NB4 (cell line): Measurements from ENCODE around the gene MX1.

Experiments used
- DNase-seq: peaks from one replicate; pipeline ENCODE4 v3.0.0; 2010; ENCODE audit warnings: low read depth
- H3K4me3 ChIP-seq: one replicate; pipeline ENCODE4 v1.5.1; 2011; ENCODE audit warnings: mild to moderate bottlenecking, low read depth, low read length, moderate library complexity
- CTCF ChIP-seq: IDR thresholded peaks from one replicate; pipeline ENCODE4 v1.5.1; 2012; ENCODE audit warnings: low read depth, low read length
- MAX ChIP-seq: IDR thresholded peaks from 2 replicates; pipeline ENCODE4 v1.6.1; 2011; ENCODE audit warnings: low read depth, low read length
- MYC ChIP-seq: IDR thresholded peaks from 2 replicates; pipeline ENCODE4 v1.6.1; 2011; ENCODE audit warnings: low read depth, low read length
- POLR2A ChIP-seq: IDR thresholded peaks from 2 replicates; pipeline ENCODE4 v1.6.1; 2011; ENCODE audit warnings: mild to moderate bottlenecking; ENCODE audit not compliant: insufficient read length; ENCODE audit errors: extremely low read depth

The MX1 gene

GRCh38 chr21:41483415-41483814 is 57.4 kb downstream of the MX1 start:
- no peak overlapping the region for H3K4me3 ChIP-seq
- DNase-seq = no peak
- TF ChIP-seq MYC (no peak), POLR2A (no peak), CTCF (no peak)

GRCh38 chr21:41483973-41484372 is 57.9 kb downstream of the MX1 start:
- TF ChIP-seq CTCF (no peak), MYC (no peak), MAX (no peak), POLR2A (no peak)
- no peak overlapping the region for H3K4me3 ChIP-seq
- no peak for DNase-seq

- no peak overlapping the region for H3K4me3 ChIP-seq
- TF ChIP-seq MYC (no peak), POLR2A (no peak), MAX (no peak), CTCF (no peak)
- no peak for DNase-seq
Measured at GRCh38 chr21:41487082-41487481, 61.0 kb downstream of the MX1 start.

GRCh38 chr21:41488080-41488479 is 62.0 kb downstream of the MX1 start:
- DNase-seq = no peak
- TF ChIP-seq CTCF = no peak
- no peak overlapping the region for H3K4me3 ChIP-seq

- no peak for TF ChIP-seq CTCF
- no peak for TF ChIP-seq POLR2A
- TF ChIP-seq MAX = no peak
- TF ChIP-seq MYC = no peak
- no peak for DNase-seq
- H3K4me3 ChIP-seq = no peak overlapping the region
Measured at GRCh38 chr21:41489329-41489728, 63.3 kb downstream of the MX1 start.

GRCh38 chr21:41490330-41490729 is 64.3 kb downstream of the MX1 start:
- no peak for DNase-seq
- no peak overlapping the region for H3K4me3 ChIP-seq
- TF ChIP-seq MYC = no peak

GRCh38 chr21:41491412-41491811 is 65.4 kb downstream of the MX1 start:
- no peak for DNase-seq
- H3K4me3 ChIP-seq = no peak overlapping the region
- TF ChIP-seq CTCF = no peak
- TF ChIP-seq MAX = no peak
- no peak for TF ChIP-seq POLR2A
- no peak for TF ChIP-seq MYC
